ENCODE results near the gene COMP. TPM values are rescaled to one million over a fixed set of nuclear protein-coding genes. Genes with fewer than 3 reads are reported as not detected.

Gene COMP
- total RNA-seq, 1 experiment from 2014 or later: not detected

DNA sequence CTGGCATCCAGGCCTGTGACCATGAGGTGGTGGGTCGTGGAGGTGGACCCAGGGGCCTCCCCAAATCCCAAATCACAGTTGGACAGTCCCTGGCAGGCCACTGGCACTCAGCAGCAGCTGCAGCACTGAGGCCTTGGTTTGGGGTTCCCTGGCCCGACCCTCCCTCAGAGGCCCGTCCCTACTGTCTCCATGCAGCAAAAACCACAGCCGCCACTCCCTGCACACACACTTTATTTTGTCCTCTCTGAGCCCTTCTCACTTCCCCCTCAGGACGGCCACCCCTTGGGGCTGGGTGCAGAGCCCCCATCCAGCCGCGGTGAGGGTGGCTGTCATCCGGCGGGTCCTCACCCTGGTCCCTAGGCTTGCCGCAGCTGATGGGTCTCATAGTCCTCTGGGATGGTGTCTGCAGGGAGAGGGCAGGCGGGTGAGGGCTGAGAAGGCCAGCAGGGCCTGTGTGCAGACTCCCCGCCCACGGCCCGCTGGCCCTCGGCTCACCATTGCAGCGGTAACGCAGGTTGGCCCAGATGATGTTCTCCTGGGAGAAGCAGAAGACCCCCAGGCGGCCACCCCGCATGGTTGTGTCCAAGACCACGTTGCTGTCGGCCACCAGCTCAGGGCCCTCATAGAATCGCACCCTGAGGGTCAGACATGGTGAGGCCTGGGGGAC is 8.4 kb downstream of the COMP start:
- no peak for DNase-seq (ENCODE audit: low spot score)

DNA sequence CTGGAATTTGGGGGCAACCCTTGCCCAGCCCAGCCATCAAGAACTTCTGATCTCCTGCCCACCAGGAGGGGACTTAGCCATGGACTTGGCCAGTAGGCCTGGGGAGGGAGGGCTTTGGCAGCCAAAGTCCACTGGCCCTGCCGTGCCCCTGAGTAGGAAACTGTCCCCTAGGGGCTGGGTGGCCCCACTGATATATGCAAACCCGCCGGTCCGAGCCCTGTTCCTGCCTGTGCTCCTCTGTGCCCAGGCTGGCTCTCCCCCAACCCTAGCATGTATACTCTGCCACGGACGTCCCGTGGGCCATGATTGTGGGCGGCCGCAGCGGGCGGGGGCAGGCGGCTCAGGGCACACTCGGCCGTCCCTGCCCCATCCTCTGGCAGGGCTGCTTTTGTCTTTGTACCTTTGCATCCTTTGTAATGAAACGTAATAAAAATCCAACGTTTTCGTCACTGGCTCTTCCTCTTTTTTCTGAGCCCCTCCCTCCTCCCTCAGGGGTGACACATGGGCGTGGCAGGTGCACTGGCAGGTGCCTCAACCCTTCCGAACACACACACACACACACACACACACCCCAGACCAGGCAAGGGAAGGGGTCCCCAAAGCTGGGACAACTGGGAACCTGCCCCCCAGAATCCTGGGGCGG is 9.1 kb downstream of the COMP start:
- no peak for DNase-seq (ENCODE audit: low spot score)

DNA sequence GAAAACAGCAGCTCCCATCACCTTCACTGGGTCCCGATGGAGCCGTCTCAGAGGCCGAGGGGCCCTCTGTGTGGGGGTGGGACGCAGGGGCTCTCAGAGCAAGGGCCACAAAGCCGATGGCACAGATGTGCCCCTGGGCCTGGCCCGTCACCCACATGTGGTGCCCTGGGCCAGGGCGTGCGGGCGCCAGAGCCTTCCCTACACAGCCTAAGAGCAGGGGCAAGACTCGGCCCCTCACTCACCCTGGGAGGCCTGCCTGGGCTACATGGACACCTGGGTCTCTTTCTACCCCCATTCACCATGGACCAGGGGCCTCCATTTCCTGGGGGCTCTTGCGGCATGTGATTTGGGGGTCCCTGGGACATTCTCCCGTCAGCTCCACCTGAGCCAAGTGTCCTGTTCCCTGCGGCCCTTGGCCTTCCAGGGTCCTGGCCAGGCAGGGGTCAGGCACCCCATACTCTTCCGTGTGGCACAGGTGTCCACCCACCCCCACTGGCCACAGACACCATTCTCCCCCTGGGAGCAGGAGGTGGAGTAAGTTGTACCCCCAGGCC is 10.0 kb downstream of the COMP start:
- DNase-seq (ENCODE audit: low spot score): no peak

DNA sequence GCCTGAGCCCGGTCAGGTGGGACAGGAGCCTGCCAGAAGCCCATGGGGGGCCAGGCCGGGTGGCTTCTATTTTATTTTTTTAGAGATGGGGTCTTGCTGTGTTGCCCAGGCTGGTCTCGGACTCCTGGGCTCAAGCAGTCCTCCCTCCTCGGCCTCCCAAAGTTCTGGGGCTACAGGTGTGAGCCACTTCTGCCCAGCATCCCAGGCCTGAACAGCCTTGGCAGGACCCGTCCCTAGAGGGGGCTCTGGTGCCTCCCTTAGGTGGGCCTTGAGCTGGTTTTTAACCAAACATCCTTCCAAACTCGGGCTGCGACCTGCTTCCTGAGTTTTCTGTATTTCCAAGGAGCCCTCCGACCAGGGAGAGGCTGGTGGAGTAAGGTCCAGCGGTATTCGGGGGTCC is 10.5 kb downstream of the COMP start:
- no peak for DNase-seq (ENCODE audit: low spot score)

DNA sequence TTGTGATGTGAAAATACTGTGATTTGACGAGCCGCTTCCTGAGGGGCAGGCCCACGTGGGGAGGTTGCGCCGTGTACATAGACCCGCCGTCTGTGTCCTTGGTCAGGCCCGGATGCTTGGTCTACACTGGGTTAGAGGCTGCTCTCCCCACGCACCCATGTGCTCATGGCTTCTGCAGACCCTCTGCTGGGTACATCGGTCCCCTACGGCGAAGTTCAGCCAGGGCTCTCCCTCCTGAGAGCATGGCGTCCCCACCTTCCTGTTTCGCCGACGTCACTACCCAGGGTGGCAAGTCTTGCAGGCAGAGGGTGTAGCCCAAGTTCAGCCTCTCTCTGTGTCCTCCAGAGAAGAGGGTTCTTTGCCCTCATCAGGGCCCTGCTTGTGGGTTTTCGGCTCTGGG is 11.0 kb downstream of the COMP start:
- DNase-seq (ENCODE audit: low spot score): no peak

DNA sequence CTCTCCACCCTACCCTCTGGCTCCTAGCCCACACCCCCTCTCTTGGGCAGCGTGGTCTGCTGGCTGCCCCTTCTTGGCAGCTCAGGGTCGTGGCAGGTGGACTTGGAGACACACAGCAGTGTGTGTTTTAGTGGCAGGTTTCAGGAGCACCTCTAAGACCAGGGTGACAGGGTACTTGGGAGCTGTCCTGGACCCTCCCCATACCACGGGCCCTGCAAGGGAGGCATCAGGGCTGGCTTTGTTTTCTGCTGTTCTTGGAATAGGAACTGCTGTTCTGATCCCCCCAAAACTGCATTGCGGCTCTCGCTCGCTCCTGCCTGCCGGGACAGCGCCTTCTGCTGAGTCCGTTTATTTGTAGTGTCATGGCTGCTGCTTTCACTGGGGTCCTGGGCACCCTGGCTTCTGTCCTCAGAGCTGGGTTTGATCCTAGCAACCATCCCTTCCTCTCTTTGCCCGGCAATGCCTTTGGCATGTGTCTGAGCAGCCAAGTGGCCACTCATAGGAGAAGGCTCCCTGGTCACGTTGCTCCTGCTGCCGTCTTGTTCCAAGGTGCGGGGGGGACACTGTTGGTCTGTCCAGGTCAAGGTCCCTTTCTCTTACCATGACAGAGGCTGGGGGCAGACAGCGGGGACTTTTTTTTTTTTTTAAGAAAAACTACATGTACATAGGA is 12.1 kb downstream of the COMP start:
- DNase-seq (ENCODE audit: low spot score): no peak

DNA sequence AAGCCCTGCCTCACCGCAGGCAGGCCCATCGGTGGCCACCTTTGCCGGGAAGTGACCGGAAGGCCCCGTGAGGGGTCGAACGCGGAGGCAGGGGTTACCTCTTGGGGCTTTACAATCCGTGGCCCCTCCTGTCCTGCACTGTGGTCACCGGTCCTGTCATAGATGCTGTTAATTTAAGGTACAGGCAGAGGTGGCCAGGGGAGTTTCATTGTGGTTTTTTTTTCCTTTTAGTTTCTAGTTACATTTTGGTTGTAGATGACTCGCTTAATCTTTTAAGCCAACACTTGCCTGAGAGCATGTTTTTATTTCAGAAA is 13.1 kb downstream of the COMP start:
- no peak for DNase-seq (ENCODE audit: low spot score)

DNA sequence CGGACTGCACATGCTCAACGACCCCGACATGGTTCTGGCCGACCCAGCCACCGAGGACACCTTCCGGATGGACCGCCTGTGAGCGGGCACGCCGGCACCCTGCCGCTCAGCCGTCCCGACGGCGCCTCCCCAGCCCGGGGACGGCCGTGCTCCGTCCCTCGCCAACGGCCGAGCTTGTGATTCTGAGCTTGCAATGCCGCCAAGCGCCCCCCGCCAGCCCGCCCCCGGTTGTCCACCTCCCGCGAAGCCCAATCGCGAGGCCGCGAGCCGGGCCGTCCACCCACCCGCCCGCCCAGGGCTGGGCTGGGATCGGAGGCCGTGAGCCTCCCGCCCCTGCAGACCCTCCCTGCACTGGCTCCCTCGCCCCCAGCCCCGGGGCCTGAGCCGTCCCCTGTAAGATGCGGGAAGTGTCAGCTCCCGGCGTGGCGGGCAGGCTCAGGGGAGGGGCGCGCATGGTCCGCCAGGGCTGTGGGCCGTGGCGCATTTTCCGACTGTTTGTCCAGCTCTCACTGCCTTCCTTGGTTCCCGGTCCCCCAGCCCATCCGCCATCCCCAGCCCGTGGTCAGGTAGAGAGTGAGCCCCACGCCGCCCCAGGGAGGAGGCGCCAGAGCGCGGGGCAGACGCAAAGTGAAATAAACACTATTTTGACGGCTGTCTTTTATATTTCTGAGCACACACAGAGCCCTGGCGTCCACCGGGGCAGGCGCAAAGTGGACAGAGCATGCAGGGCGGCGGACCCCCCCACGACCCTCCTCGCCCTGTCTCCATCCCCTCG is 13.6 kb downstream of the COMP start:
- DNase-seq (ENCODE audit: low spot score): no peak

DNA sequence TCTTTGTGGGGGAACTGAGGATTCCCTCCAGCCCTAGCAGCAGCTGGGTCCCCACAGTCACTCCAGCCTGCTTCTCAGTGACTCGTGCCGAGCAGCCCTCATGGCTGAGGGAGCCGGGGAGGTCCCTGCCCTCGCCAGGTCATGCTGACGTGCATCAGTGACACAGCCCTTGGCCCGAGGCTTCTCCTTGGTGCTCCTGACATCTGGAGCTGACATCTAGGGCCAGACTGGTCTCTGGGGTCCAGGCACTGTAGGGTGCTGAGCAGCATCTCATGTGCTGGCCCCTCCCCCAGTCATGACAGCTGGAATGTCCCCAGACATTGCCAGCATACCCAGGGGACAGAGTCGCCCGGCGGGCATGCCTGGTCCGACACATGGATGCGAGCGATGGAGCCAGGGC is 14.4 kb downstream of the COMP start:
- no peak for DNase-seq (ENCODE audit: low spot score)

DNA sequence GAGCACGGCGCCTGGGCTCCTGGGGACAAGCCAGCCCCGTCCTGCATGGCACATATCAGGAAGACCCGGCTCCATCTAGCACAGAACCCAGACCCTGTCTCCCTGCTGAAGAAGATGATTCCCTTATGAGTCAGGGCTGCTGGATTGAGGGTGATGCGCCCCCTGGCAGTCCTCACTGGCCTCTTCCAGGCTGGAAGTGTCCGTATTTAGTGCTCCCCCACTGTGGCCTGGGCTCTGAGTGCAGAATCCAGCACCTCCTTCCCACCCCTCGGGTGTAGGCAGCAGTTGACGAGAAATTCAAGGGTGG is 14.9 kb downstream of the COMP start:
- DNase-seq (ENCODE audit: low spot score): peak; percentile 75

DNA sequence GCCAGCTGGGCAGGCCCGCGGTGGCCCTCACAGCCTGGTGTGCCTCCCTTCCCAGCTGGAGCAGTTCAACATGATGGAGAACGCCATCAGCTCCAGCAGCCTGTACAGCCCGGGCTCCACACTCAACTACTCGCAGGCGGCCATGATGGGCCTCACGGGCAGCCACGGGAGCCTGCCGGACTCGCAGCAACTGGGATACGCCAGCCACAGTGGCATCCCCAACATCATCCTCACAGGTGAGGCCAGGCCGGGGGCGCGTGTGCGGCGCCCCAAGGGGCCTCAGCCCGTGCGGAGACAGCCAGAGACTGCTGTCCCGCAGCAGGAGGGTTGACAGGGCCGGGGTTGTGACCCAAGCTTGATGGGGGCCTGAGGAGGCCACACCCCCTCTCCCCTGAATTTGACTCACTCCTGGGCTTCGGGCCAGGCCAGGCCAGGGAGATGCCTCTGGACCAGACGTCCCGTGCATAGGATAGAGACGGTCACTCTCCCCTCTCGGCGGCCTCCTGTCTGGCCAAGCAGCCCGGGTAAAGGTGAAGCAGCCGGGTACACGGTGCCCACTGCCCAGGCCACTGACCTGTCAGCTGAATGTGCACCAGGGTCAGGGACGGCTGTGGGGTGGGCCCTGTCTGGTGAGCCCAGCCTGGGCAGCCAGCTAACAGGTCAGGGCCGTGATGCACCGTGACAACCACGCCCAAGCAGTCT is 15.4 kb downstream of the COMP start:
- peak; percentile 72 for DNase-seq (ENCODE audit: low spot score)

DNA sequence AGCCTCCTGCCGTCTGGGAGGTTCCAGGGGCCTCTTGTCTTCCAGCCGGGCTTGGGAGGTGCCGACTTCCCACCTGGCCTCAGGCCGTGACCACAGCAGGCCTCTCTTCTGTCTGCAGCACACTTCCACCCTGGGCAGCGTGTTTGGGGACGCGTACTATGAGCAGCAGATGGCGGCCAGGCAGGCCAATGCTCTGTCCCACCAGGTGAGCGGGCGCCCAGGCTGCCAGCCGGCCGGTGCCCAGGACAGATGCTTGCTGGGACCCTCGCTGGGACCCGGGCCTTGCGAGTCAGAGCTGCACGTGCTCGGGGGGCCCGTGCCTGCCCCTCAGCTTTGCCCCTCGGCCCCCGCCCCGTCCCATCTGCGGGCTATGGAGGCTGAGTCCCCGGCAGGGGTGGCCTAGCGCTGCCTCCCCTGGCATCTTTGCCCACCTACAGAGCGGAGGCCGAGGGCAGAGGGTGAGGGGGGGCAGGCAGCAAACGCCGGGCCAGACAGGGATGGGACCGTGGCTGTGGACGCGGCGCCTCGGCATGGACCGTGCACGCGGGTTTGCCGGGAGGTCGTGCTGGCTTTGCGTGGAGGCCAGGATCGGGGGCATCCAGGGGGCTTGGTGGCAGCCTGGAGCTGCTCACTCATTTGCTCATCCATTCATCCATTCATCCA is 16.2 kb downstream of the COMP start:
- no peak for DNase-seq (ENCODE audit: low spot score)

DNA sequence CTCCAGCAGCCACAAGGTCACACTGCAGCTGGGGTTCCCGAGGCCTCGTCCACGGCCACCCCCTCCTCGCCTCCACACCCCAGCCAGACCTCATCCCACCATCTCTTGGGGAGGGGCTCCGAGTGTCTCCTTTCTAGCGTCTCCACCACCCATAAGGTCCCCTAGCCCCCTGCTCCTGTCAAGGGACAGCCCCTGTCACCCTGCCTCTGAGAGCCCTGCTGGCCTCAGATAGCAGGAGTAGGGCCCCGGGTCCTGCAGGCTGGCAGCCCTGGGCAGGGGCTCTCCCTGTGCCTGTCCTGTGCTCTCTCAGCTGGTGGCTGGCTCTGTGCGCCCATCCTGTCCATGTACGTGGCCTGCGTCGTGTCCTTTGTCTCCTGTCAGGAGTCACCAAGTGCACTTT is 17.0 kb downstream of the COMP start:
- no peak for DNase-seq (ENCODE audit: low spot score)

DNA sequence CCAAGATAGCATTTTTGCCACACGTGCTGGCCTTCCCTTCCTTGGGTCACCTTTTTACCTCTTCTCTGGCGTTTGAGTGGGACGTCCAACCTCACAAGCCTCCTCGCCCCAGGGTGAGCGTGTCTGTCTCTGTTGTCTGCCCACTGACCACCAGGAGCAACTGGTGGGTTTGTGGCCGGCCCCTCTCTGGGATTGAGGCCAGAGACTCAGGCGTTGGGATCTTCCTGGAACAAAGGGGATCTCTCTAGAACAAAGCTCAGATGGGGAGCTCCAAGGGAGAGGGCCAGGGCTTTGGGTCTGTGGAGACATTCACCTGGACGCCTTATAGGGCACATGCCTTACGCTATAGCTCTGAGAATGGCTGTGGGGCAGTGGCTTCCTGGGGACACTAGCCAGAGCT is 17.4 kb downstream of the COMP start:
- no peak for DNase-seq (ENCODE audit: low spot score)

DNA sequence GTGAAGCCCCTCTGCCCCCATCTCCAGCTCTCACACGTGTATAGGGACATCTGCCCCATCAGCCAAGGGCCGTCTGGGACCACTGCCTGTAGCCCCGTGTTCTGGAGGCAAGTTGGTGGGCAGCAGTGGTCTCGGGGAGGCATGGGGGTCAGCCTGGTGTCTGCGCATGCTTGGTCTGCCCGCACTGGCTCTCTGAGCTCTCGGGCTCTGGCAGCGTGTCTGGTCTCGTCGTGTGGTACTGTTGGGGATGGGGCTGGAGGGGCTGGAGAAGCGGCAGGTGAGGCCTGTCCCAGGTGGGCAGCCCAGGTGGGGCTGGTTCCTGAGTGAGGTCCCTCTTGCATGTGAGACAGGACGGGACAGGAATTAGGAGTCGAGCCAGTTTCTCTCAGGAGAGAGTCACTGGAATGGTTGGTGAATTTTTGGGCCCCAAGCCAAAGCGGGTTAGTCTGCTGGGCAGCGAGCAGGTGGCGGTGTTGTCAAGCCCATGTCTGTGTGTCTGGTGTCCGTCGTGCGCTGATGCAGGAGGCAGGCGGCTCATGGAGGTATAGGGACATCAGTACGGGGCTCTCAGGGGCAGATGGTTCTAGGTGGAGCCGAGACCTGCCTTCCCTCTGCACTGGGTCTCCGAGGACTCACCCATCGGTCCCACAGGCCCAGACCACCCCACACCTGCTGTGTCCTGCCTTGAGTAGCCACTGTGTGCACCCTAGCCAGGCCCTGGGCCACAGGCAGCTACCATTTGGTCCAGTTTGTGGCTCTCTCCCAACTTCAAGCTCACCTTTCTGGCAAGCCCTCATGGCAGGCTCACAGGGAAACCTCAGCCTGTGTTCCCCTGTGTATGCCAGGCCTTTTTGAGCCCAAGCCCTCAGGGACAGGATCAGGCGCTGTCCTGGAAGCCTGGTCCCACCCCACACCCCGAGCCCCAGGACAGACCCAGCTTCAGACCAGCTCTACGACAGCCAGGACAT is 18.2 kb downstream of the COMP start:
- DNase-seq (ENCODE audit: low spot score): no peak

DNA sequence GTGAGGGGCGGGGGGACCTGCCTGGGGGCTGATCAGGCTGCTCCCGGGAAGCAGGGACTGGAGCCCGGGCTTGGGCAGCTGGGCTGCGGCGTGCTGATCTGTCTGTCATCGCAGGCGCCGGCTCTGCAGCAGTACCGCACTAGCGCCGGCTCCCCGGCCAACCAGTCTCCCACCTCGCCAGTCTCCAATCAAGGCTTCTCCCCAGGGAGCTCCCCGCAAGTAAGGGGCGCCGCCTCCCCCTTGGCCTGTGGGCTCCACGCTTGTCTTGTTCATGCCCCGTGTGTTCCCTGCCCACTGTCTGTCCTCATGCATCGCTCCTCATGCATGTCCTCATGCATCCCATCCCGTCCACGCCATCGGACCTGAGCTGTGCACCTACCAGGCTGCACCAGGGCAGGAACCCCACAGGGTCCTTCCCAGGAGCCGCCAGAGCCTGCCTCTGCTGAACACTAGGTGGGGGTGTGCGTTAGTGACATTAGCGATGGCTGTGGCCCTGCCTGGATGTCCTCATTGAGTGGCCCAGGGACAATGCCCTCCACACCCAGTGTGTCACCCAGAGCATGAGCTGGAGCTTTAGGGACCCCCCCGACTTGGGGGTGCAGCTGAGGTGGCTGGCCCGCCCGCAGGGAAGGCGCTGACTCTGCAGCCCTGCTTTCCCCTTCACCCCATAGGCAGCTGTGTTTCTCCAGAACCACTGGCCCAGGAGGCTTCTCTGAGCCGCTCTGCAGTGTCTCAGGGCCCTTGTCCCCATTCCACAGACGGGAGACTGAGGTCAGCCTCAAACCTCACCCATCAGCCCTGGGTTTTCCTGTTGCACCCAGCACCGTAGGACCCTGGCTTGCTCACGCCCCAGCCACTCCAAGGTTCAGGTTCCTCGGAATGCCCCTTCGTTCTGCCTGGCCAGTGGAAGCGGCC is 19.5 kb downstream of the COMP start:
- DNase-seq (ENCODE audit: low spot score): no peak

DNA sequence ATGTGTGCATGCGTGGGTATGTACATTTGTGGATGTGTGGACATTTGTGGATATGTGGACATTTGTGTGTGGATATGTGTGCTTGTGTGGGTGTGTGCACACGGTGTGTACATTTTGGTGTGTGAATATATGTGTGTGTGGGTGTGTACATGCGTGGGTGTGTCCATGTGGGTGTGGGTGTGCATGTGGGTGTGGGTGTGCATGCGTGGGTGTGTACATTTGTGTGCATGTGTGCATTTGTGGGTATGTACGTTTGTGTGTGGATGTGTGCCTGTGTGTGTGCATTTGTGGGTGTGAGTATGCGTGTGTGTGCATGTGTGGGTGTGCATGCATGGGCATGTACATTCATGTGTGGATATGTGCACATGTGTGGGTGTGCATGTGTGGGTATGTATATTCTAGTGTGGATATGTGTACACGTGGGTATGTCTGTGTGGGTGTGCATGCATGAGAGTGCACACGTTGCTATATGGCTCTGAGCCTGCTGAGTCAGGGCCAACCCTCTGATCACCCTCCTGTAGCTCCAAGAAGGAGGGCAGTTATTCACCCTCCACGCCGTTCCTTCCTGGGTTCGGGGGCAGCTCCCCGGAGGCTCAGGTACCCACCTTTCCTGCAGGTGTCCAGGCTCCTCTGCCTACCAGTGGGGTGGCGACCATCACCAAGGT is 20.3 kb downstream of the COMP start:
- DNase-seq (ENCODE audit: low spot score): no peak

DNA sequence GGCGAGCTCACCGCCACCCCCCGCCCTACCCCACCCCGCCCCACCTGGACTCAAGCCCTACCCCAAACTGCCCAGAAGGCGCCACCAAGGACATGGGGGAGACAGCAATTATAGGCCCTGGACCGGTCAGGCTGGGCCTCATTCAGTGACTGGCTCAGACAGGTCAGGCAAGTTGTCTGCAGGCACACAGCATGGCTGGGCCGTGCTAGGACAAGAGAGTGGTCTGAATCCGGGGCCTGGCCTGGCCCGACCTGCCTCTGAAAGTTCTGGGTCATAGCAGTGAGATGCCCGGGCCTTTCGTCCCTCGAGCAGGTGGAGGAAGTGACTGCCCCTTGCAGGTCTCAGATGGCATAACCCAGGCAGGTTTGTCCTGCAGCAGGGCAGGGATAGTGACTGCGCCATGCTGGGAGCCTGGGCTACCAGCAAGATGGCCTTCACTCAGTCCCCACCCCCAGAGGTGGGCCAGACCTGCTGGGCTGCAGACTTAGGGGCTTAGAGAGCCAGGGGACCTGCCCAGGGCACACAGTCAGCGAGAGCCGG is 21.0 kb downstream of the COMP start:
- DNase-seq (ENCODE audit: low spot score): no peak

Data from A172 (cell line).